ENCODE data around the gene THRB.
"Not testable (repeated sequence)": the region's sequence is repeated elsewhere in the genome, so short reads cannot be mapped to it uniquely, and the experiment has no call there.

The THRB gene

GRCh38 chr3:24400015-24400414 is 94.6 kb downstream of the THRB start:
- no peak for DNase-seq

GRCh38 chr3:24399614-24400013 is 95.0 kb downstream of the THRB start:
- no peak for DNase-seq

DNA sequence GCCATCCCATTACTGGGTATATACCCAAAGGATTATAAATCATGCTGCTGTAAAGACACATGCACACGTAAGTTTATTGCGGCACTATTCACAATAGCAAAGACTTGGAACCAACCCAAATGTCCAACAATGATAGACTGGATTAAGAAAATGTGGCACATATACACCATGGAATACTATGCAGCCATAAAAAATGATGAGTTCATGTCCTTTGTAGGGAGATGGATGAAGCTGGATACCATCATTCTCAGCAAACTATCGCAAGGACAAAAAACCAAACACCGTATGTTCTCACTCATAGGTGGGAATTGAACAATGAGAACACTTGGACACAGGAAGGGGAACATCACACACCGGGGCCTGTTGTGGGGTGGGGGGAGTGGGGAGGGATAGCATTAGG is 95.9 kb downstream of the THRB start:
- DNase-seq = not testable (repeated sequence)

DNA sequence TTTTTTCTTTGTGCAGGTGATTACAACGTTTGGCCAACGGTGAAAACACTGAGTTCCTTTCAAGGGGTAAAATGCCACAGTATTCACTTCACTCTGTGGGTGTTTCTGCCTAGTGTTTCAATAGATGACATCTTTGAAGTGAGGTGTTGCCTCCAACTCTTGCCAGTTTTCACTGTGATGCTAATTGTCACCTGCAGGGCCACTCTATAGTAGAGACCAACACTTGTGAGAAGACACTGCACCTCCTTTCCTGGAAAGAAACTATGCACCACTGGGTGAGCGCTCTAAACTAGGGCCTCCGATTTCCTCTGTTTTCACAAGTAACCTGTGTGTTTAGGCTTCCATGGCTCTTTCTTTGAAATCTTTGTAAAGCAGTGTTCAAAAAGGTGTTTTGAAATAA is 98.3 kb downstream of the THRB start:
- no peak for DNase-seq

GRCh38 chr3:24394754-24395153 is 99.9 kb downstream of the THRB start:
- DNase-seq = no peak

DNA sequence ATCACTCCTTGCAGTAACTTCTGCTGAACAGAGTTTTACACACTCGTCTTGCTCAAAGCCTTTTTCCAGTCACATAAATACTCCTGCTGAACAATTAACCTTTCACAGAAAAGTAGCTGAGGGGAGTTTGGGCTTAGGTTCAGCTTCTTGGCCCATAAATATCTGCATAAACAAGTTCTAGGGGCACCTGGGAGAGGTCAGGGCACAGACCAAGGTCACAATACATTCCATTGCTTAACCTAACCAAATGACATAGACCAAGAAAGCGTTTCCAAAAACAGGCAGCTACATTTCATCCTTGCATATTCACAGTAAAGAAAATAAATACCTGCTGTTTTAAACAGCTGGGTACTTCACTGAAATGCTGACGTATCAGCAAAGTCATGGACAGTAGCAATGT is 101.3 kb downstream of the THRB start:
- no peak for DNase-seq

DNA sequence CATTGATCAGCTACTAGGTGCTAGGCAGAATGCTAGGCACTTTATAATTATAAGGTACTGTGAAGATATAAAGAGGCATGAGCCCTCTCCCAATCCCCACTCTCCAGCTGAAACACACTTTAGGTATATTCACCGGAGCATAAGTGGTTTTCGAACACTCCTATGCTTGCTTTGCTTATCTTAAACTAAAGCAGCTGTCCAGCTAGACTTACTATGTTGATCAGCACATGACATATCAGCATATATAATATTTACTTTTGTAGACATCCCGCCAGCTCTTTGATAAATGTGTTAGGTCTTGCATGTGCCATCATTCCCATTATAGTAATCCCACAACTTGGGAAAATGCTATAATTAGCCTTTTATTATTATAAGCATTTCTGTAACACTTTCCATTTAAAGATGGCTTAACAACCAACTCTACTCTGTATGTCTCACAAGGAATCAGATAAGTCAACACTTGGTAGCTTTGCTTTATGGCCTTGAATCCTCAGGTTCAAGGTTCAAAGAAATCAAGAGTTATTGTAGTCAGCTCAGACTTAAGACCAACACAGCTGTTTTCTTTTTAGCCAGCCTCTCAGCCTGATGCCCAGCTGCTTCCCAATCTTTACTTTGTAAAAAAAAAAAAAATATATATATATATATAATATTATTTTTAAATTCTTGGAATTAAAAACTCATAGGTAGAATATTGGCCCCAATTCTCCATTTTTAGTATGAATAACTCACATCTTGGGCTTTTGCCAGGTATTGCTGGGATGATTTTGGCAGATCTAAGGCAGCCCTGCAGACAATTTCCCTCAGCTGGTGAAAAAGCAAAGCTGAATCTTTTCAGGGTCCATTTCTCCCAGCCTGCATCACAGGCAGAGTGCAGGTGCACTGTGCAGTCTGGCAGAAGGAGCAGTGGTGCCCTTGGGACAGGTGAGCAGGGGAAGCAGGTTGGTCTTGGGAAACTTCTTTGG is 104.2 kb downstream of the THRB start:
- no peak for DNase-seq

DNA sequence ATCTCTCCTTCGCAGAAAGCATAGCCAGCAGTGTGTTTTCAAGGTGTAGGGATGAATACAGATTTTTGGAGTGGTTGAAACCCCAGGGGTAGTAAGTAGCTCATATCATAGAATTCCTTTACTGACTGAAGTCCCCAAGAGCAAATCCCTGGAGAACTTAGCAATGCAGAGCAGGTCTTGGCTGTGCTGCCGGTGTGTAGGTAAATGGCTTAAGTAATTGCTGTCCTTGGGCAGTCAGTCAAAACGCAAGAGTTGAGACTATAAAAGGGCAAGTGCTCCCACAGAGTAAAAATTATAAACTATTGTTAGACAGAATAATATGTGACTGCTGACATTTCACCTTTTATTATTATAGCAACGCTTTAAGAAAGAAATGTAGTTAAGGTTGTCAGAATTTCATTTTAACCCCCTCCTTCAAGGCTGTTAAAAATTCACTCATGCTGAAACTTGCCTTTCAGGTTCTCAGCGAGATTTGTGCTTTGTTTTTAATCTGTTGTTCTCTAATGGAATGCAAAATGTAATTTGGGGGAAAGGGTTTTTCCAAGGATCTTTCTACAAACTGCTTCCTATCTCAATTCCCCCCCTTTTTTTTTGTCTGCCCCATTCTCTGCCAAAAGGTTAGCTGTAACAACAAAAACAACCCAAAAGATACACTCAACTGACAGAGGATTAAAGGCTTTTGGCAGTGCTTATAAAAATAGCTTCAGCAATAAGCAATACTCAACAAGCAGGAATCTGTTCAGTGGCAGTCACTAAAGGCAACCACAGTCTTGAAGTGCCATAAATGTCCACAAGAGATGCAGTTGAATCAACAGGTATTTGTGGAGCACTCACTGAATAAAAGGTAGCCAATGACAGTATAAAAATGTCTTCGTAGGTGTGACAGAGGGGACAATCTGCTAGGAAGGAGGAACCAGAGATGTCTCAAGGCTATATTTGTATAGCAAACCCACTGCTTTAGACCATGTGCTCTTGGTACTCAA is 105.3 kb downstream of the THRB start:
- no peak for DNase-seq

- no peak for DNase-seq
Observed at GRCh38 chr3:24388611-24389010, 106.0 kb downstream of the THRB start.

DNA sequence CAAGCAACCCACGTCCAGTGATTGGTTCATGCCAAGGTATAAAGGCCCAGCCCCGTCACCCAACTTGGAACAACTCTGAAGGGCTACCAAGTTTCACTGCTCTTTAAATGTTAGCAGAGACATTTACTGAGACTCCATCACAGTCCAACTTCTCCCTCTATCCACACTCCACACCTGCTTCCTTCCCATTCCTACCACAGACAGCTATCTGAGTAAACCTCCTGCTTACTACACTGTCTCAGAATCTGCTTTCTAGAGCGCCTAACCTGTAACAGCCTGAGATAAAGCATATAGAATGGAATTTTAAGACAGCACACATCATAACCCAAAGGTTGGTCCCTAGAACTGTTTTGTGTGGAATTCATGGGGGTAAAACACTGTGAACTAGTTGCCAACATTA is 106.5 kb downstream of the THRB start:
- no peak for DNase-seq

DNA sequence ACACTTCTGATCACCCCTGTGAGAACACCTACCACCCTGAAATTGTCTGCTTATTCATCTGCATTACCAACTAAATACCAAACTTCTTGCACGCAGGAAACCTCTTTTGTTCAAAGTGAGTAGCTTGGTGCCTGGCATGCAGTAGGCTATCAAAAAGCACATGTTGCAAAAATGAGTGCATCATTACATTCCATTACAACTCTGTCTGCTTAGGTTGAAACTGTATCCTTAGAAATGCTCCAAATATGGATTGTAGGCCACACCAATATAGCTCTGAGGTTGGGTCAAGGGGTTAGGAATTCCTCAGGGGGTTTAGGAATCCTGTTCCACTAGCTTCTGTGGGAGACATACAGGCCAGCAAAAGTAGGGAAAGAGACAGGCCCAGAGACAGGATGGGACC is 107.2 kb downstream of the THRB start:
- DNase-seq = no peak

- DNase-seq = no peak
Observed at GRCh38 chr3:24387000-24387399, 107.7 kb downstream of the THRB start.

DNA sequence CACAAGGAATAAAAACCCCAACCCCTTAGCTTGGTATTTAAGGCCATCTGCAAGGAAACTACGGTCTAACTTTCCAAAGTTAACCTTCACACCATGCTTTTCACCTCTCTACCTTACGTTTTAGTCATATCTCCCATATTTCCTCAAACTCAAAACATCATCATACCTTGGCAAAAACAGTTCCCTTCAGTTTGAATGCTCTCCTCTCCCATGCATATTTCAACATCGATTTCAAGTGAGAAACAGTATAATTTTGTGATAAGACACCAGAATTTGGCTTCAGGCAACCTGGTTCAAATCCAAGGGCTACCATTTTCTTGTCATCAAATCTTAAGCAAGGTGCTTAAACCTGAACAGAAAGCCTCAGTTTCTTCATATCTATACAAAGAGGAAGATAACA is 108.2 kb downstream of the THRB start:
- DNase-seq = no peak

DNA sequence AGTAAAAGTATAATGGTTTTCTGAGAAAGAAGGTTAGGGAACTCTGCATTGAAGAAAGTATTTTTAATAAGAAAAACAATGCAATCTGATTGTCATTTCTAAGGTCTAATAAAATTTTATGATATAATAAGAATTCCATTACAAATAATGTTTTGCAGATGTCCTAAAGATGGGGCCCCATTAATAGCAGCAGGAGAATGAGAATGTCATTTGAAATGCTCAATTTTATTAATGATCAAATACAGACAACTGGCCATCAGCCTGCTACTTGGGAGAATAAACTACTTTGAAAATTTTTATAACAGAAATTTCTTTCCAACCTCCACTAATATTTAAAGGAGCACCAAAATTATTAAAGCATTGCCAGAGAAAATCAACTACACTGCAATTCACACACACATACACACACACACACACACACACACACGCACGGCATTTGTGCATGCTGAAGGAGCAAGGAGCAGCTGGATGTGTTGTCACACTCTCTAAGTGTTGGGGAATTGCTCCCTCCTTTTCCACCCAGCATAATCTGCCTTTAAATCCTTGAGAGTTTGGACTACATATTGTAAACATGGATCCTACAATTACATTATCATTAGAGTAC is 109.5 kb downstream of the THRB start:
- DNase-seq = no peak

- no peak for DNase-seq
Observed at GRCh38 chr3:24382647-24383046, 112.0 kb downstream of the THRB start.

DNA sequence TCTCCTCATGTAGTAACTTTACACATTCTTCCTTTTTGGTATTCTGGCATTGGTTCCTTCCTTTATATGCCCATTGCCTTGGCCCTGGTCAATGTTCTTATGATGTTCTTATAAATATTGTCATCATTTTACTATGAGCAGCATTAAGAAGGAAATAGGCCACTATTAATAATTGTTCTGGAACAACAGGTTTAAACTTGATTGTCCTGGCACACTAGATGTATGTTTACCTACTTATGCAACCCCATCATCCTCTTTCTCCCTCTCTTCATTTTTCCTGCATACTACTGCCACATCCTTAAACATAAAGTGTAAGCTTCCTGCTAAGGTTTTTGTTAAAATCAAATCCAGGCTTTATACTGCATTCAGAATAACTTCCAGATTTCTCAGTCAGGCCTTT is 114.7 kb downstream of the THRB start:
- no peak for DNase-seq

GRCh38 chr3:24378313-24378712 is 116.3 kb downstream of the THRB start:
- peak; percentile 53 for DNase-seq

DNA sequence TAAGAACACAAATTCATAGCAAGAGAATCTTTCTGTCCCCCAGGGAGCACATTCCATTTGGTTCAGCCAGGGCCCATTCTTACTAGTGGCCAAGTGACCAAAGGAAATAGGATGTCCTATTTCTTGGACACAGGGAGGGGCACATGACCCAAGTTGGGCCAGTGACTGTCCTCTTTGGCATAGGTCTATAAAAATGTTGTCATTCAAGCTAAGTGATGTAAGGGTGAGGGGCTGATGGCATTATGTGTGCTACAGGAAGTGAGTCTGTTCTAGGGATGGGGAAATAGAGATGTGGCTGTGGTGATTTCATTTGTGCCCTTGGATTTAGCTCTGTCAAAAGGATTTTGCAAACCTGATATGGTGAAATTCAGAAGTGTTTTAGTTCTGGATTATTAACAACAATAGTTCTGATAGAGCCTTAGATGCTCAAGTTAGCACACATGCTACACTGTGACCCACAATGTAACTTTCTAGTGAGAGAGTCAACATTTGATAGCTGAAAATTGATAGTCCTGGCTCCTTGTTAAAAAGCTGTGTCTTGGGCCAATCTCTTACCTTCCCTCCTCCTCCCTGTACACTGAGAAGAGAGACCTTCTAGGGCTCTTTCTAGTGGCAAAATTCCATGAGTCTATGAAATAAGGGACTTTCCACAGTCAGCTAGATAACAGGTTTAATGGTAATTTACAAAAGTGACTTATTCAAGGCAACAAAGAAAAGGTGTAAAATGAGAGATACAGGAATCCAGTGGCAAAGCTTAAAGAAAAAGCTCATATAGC is 117.2 kb downstream of the THRB start:
- DNase-seq = no peak

GRCh38 chr3:24375947-24376384 is 118.7 kb downstream of the THRB start:
- DNase-seq = peak; percentile 40

DNA sequence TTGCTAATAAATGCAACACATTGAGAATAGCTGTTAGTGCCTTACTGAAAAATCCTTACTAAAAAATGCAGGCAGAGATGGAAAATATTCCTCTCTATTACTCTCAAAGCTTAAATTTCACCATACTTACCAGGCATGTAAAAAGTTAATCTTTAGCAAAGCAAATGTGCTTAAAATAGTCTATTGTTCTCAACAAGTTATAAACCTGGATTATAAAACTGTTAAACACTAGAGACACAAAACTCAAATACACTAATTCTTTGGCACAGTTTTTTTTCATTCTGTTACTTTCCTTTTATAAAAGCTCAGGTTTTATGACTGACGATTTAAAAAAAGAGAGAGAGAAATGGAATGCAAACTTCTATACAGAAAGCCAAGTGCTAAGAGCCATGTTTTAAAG is 119.8 kb downstream of the THRB start:
- no peak for DNase-seq

GRCh38 chr3:24373198-24373959 is 121.3 kb downstream of the THRB start:
- peak; percentile 60 for DNase-seq

Data from hematopoietic multipotent progenitor cell treated with erythropoietin and hydrocortisone succinate and interleukin-3 and kit ligand, for 8 days (in vitro differentiated cells).